Hematopoietic multipotent progenitor cell treated with erythropoietin and hydrocortisone succinate and interleukin-3 and kit ligand, for 8 days (in vitro differentiated cells): ENCODE data around the gene METTL14.
"Not testable (repeated sequence)": the region's sequence is repeated elsewhere in the genome, so short reads cannot be mapped to it uniquely, and the experiment has no call there.

Experiments
- DNase-seq: peaks from one replicate; pipeline ENCODE4 v3.0.0-alpha.2; 2015

The METTL14 gene

DNA sequence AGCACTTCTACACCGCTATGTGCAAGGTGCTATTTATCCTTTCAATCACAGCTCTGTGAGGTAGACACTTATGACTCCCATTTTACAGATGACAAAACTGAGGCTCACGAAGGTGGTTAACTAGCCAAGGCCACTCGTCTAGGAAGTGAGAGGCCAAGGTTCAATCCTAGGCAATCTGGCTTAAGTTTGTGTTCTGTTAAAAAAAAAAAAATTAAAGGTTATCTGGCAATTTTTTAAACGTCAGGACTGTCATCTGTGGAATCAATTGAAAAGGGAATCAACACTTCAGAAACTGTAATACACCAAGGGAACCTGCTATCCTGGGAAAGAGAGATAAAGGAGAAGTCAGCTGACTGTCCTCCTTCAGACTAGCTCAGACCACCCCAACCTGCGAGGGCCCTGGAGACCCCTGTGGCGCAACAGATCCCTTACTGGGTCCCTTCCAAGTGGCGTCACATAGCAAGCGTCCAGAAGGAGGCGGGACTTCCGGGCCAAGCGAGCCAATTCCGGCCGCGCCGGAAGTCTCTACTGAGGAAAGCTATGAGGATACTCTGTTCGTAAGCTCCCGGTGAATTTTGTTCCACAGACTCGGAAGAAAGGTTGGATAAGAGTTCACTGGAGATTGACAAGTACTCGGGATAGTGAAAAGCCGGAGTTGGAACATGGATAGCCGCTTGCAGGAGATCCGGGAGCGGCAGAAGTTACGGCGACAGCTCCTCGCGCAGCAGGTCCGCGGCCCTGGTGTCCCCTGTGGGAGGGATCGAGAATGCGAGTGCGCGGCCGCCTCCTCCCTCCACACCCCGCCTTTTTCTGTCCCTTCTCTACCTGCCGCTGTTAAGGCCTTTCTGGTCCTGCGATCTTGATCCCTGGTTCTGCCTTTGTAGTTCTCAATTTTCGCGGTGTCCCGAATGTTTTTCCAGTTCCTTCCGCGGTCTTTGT is at the start of gene METTL14:
Gene METTL14, plus strand, starts transcription at position 520 of the 939 bp plus-strand sequence. Its CDS starts 143 bp downstream, at position 663.
- peak; percentile 94 for DNase-seq

DNA sequence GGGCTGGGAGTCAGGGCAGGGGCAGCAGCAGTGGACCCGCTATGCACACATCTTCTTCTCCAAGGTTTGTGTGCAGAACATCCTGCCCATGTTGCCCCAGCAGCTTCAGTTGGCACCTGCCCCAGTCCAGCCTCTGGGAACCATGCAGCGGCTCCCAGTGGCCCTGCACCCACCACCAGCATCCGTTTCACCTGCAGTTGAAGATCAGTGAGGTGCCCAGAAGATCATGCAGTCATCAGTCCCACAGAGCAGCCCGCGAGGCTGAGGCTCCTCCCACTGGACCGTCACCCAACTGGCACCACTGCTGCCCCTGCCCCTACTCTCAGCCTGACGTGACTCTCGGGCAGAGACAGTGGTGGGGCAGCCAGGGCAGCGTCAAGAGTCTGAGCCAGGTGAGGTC is 49.1 kb upstream of the METTL14 start:
- not testable (repeated sequence) for DNase-seq

GRCh38 chr4:118664665-118665064 is 20.5 kb upstream of the METTL14 start:
- peak; percentile 20 for DNase-seq

GRCh38 chr4:118669220-118669619 is 16.0 kb upstream of the METTL14 start:
- peak; percentile 61 for DNase-seq

- not testable (repeated sequence) for DNase-seq
These were observed 14.2 kb upstream of the METTL14 start for GRCh38 chr4:118670968-118671367.

DNA sequence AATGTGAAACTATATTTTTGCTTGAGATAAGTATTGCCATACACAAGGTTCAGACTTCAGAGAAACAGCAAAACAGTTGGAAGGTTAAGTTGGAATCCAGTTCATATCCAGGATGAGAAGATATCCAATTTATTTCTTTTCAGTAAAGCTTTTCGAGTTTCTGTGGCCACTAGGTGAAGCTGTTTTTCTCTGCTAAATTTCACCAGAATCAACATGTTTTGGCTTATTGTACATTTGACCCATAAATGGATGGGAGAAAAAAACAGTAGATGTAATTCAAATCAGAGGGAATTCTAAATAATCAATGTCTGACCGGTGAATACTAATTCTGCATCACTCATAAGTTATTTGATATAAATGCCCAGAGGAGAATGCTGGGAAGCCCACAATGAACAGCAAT is 9.1 kb upstream of the METTL14 start:
- DNase-seq, result no peak

DNA sequence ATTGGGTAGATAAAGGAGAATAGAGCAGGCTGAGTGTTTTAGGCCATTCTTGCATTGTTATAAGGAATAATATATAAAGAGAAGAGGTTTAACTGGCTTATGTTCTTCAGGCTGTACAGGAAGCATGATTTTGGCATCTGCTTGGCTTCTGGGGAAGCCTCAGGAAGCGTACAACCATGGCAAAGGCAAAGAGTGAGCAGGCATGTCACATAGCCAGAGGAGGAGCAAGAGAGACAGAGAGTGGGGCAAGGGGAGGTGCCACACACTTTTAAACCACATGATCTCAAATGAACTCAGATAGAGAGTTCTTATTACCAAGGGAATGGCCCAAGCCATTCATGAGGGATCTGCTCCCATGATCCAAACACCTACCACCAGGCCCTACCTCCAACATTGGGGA is 4.4 kb upstream of the METTL14 start:
- peak; percentile 39 for DNase-seq

GRCh38 chr4:118682928-118683327 is 2.3 kb upstream of the METTL14 start:
- DNase-seq, result peak; percentile 52

- DNase-seq, result peak; percentile 44
These were observed 1.7 kb upstream of the METTL14 start for GRCh38 chr4:118683513-118683912.

DNA sequence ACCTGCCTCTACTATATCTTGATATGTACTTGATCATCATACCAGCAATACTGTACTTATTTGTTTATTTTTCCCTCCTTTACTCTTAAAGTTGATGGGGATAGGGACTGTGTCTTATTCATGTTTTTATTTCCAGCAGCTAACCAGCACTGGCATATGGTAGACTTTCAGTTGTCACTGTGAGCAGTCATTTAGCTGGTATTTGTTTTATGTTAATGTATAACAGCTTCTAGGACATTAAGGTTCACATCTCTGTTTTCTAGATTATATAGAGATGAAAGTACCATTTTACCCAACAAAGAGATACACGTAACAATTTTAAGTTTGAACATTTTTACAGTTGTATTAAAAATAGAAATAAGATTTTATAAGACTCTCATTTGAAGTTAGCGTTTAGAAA is 17.9 kb downstream of the METTL14 start:
- no peak for DNase-seq

- no peak for DNase-seq
These were observed 25.9 kb downstream of the METTL14 start for GRCh38 chr4:118711052-118711451.

DNA sequence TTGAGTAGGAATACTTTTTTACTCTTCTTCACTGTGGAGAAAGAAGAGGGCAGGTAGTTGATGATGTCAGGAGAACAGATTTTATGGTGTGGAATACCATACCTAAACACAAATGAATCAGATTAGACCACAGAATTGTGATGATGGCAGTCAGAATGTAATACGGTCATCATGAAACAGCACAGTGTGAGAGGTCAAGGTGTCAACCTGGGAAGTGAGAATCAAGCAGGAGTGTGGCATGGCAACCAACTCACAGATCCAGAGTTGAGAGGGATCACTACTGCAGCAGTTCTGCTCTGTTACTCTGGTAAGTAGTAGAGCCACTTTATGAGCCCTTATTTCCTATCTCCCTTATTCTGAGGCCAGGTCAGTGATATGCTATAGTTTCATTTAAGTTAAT is 27.7 kb downstream of the METTL14 start:
- DNase-seq, result no peak

GRCh38 chr4:118714682-118715081 is 29.5 kb downstream of the METTL14 start:
- DNase-seq, result no peak

DNA sequence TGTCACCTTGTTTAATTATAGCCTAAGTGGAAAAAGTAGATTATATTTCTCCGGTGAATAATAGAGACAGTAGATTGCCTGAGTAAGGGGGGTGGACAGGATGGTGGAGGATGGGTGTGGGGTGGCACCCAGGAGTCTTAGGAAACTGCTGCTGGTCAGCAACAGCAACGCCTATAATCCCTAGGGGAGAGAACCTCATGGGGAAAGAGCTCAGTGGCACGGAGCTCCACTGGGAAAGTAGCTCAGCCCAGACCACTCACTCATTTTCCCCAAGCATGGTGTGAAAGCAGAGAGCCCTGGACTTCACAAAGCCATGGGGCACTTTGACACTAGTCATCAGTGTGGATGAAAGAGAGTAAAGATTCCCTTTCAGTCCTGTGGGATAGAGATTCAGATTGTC is 31.1 kb downstream of the METTL14 start:
- no peak for DNase-seq

DNA sequence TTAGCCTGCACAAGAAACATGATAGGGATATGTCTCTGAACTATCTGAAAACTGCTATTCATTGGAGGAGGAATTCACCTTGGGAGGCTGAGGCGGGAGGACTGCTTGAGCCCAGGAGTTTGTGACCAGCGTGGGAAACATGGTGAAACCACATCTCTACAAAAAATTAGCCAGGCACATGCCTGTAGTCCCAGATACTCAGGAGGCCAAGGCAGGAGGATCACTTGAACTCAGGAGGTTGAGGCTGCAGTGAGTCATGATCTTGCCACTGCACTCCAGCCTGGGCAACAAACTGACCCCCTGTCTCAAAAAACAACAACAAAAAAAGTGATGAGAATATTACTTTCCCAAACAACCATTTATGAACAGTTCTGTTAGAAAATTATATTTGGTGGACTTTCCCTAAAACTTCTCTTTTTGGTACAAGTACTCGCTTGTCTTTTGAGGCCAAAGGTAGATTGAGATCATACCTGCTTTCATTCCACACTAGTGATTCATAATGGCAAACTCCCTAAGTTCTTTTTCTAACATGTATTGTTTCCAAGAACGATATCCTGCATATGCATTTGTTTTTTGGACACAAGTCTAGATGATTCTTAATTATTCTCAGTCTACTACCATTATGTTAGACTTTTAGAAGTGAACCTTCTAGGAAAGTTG is 33.4 kb downstream of the METTL14 start:
- no peak for DNase-seq

GRCh38 chr4:118721752-118722151 is 36.6 kb downstream of the METTL14 start:
- DNase-seq, result no peak

- DNase-seq, result no peak
These were observed 38.2 kb downstream of the METTL14 start for GRCh38 chr4:118723369-118723768.

- DNase-seq, result no peak
These were observed 42.2 kb downstream of the METTL14 start for GRCh38 chr4:118727360-118727759.

GRCh38 chr4:118729287-118730286 is 44.4 kb downstream of the METTL14 start:
- no peak for DNase-seq

DNA sequence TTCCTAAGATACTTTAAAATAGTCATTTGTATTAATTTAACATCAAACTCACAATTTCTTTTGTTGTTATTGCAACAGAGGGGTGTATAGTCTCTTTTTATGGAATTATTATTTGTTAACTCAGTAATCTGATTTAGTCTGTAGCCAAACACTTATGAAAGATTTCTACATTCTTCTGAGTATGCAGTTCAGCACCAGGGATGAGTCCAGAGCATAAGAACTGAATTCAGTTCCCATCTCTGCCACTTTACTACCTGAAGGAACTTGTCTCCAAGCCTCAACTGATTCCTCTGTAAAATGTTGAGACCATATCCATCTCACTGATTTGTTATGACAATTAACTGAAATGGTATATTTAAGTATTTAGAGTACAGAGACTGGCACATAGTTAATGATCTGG is 45.5 kb downstream of the METTL14 start:
- no peak for DNase-seq

GRCh38 chr4:118732591-118733330 is 47.6 kb downstream of the METTL14 start:
- DNase-seq, result peak; percentile 79
